ENCODE measurements around the gene HBP1.
"Not testable (repeated sequence)": the region's sequence is repeated elsewhere in the genome, so short reads cannot be mapped to it uniquely, and the experiment has no call there.

HBP1 gene, protein sequence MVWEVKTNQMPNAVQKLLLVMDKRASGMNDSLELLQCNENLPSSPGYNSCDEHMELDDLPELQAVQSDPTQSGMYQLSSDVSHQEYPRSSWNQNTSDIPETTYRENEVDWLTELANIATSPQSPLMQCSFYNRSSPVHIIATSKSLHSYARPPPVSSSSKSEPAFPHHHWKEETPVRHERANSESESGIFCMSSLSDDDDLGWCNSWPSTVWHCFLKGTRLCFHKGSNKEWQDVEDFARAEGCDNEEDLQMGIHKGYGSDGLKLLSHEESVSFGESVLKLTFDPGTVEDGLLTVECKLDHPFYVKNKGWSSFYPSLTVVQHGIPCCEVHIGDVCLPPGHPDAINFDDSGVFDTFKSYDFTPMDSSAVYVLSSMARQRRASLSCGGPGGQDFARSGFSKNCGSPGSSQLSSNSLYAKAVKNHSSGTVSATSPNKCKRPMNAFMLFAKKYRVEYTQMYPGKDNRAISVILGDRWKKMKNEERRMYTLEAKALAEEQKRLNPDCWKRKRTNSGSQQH

DNA sequence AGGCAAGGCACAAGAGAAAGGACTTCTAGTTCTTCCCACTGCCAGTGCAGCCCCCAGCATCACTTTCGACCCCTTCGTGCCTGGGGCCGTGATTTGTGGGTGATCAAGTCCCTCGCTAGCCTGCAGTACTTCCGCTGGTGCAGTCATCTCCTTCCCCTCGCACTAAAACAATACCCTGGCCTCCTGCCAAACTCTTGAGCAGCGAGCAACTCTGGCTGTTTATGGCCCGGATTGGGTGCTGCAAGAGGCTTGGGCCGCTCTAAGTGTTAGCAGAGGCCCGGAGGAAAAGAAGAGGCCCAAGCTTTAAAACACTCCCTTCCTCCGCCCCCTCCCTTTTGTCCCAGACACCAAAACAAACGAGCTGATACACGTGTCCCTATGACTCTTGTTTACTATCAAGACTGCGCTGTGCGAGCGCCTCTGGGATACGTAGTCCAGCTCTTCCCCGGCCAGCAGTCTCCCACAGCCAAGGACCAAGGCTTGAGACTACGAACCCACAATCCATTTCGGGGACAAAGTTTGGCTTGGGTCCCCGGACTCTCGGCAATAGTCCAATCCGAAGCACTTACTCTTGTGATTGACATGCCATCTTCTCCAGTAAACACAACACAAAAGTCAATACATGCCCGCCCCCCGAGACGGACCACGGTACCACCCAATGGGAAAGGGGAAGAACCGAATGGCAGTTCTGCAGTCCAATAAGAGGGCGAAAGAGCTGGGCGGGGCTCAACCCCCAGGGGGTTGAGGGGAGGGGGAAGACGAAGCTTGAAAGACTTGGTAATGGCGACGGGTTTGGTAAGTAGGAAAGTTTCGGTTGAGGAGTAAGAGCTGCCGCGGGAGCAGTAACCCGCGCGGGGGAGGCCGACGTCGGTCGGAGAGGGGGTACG, at the start of gene HBP1:
TSS of gene HBP1 (plus strand) at position 771 of the 887 bp plus-strand sequence. CDS start 10,891 bp downstream, outside the sequence.
- DNase-seq = peak; percentile 99

DNA sequence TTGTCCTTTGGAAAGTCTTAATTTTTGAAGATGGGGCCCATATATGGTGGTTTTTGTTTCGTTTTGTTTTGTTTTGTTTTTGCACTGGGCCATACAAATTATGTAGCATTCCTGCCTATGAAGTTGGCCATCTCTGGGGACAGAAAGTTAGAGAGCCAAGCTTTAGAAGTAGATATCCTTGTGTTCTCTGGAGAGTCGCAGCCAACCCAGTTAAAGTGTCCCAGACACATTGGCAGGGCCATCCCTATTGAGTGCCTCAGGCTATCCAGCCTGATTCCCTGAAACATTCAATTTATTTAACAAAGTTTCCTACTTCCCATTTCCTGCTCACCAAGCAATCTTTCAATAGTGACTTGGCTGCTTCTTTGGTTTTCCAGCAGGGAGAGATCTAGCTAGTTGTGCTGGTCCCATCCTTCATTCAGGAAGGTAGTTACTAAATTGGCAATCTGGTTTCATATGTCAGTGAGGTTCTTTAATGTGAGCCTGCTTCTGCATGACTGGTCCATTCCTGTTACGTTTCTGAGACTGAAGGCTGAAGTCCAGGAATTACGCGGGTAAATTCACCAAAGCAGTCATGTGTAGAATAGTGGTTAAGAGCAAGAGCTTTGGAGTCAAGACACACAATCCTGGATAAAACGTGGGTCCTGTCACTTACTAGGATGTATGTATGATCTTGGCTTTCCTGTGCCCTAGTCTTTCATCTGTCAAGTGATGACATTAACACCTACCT, 49.3 kb upstream of the HBP1 start:
- DNase-seq = no peak

DNA sequence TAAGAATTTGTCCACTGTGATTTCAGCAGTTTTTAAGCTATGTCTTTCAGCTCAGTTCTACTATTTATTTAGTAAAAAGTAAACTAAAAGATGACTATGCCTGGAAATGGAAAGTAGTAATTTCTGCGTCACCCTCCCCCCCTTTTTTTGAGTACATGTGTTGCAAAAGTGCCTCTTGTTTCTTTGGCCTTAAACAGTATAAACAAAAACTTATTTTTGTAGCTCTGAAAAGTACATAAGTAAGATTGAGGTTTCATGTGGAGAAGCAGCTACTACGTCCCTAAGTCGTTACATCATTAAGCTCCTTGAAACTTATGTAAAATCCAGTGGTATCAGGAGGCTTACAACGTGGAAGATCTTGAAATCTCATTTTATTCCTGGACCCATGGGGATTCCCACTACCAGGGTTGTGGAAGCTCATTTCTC, 46.3 kb upstream of the HBP1 start:
- no peak for DNase-seq

DNA sequence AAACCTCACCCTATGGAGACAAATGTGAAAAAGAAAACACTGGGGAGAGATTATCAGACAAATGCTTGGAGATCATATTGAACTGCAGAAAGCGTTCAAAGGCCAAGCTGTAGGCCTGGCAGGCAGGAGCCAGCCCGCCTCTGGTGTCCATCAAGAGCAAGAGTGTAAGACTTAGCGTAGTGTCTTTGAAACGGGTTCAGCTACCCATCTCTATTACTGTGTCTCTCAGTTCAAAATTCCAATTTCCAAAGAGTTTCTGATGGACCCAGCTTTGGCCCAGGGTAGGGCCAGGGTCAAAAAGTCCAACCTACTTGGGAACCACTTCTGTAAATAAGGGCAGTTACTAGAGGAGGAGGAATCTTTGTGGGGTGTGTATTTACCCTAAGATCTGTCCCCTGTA, 45.4 kb upstream of the HBP1 start:
- no peak for DNase-seq

DNA sequence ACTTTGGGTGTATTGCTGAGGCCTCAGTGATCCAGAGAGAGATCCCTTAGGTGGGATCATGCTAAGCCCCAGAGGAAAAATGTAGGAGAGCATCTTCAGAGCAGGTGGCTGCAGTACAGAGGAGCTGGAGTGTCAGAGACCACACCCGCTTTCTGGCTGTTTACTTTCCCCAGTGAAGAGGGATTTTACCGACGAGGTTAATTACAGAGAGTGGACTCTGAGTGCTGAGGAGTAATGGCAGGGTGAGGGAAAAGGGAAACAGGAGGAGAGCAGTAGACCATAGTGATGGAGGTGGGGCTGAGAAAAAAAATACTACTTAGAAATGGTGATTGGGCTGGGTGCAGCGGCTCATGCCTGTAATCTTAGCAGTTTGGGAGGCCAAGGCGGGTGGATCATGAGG, 43.3 kb upstream of the HBP1 start:
- DNase-seq = no peak

DNA sequence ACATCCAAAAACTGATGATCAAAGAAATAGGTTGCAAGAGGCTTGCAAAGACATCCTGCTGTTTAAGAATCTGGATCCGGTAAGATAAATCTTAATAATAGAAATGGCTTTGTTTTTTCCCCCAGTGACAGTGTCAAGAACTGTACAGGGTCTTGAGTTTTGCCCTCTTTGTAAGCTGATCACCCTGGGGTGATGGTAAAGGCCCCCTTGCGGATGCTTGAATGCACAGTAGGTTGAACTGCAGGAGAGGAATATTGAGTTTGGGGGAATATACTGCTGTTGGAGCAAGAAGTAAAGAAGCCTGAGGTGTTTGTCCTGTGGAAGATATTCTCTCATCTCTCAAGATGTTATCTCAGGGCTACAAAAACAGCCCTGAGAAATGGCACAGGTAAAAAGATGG, 40.6 kb upstream of the HBP1 start:
- DNase-seq = no peak

DNA sequence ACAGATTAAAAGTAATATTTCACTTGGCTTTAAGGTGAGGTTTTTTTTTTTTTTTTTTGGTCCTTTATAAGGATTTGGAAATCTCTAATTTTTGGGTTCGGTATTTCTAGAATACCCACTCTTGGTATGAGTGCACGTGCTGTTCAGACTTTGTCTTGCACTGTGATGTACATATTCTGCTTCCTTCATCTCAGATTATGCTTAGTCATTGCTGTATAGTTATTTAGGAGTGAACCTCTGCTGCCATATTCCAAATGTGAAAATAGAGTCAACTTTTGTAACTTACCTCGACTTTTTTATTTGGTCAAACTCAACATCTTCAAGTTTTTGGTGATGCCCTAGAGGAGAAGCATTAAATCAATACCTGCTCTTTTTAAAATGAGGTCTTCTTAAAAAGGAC, 40.1 kb upstream of the HBP1 start:
- DNase-seq = no peak

DNA sequence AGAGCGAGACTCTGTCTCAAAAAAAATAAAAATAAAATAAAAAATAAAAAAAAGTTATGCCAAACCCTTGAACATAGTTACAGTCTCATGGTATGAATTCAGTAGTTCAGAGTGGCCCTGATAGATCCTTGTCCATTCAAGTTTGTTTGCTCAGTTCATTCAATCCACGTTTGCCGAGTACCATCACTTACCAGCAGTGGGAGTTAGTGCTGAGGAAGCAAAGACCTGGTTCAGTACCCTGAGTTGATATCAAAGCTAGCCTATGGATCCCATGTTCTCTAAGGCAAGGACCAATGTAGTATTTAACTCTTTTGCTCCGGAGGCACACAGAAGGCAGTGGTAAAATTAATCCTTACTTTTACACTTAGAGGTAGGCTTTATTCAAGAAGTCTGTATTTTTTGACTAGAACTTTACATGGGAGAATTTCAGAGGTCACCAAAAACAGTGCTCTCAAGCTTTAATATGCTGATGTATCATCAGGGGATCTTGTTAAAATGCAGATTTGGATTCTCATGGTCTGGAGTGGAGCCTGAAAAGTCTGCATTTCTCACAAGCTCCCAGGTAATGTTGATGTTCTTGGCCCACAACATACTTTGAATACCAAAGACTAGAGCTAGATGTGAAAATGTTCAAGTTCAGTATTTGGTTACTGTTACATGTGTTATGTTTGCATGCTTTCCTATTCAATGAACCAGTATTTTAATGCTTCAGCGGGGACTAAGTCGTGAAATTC, 38.1 kb upstream of the HBP1 start:
- no peak for DNase-seq

DNA sequence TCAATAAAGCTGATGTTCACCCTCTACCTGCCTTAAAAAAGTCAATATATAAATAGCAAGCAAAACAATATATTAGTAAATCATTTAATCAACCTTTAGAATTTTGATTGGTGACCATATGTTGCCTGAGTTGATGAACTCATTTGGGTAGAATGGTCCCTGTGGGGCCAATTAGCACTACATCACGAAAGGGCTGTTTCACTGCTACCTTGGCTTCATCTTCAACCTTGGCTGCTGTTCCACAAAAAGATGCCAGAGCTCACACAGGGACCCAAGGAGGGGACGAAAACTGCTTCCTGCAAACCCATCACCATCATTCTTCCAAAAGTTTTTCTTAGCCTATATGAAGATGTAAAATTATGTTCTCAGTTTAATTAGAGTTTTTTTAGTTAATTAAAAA, 35.4 kb upstream of the HBP1 start:
- no peak for DNase-seq

DNA sequence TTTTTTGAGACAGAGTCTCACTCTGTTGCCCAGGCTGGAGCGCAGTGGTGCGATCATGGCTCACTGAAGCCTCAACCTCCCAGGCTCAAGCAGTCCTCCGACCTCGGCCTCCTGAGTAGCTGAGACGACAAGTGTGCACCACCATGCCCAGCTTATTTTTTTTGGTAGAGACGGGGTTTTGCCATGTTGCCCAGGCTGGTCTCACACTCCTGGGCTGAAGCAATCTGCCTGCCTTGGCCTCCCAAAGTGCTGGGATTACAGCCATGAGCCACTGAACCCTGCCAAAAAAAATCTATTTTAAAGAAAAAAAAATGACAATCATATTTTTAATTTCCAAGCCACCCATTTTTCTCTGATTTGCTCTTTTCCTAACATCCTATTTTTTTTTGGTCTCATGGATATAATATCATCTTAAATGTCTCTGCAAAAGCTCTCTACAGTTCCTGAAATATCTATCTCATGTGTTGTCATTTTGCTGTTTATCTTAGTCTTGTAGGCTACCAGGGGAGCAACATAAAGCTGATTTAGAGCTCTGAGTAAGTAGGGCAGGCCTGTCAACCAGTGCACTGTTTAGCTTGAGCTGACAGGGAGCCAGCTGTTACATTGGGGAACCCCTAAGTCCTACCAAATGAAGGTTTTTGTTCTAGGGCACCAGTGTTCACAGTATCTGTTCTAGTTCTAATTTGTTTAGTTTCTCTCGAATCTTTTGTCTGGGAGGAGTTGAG, 29.9 kb upstream of the HBP1 start:
- DNase-seq = no peak

DNA sequence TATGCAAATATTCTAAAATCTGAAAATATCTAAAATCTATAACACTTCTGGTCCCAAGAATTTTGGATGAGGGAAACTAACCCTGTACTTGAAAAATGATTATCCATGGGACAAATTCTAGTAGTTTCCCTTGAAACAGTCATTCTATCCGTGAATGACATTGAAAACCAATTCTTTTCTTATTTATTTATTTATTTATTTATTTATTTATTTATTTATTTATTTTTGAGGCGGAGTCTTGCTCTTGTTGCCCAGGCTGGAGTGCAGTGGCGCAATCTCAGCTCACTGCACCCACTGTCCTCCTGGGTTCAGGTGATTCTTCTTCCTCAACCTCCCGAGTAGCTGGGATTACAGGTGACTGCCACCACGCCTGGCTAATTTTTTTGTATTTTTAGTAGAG, 24.9 kb upstream of the HBP1 start:
- DNase-seq = not testable (repeated sequence)

DNA sequence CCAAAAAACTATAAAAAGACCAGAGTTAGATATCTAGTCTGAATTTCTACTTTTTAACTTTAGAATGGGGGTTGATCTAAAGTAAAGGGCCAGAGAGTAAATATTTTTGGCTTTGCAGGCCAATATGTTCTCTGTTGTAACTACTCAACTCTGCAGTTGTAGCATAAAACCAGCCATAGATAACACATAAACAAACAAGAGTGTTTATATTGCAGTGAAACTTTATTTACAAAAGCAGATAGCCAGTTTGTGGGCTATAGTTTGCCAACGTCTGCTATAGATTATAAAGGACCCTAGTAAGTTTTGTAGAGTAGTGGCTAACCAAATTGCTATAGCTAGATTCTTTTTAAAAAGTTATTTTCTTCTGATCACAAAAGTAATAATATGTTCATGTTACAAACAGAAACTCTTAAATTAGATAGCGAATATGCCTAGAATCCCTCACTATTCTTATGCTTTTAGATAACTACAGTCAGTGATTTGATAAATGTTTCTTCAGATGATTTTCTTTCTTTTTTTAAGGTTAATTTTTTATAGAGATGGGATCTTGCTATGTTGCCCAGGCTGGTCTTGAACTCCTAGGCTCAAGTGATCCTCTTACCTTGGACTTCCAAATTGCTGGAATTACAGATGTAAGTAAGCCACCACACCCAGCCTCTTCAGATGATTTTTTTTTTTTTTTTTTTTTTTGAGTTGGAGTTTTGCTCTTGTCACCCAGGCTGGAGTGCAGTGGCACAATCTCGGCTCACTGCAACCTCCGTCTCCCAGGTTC, 23.6 kb upstream of the HBP1 start:
- DNase-seq = no peak

DNA sequence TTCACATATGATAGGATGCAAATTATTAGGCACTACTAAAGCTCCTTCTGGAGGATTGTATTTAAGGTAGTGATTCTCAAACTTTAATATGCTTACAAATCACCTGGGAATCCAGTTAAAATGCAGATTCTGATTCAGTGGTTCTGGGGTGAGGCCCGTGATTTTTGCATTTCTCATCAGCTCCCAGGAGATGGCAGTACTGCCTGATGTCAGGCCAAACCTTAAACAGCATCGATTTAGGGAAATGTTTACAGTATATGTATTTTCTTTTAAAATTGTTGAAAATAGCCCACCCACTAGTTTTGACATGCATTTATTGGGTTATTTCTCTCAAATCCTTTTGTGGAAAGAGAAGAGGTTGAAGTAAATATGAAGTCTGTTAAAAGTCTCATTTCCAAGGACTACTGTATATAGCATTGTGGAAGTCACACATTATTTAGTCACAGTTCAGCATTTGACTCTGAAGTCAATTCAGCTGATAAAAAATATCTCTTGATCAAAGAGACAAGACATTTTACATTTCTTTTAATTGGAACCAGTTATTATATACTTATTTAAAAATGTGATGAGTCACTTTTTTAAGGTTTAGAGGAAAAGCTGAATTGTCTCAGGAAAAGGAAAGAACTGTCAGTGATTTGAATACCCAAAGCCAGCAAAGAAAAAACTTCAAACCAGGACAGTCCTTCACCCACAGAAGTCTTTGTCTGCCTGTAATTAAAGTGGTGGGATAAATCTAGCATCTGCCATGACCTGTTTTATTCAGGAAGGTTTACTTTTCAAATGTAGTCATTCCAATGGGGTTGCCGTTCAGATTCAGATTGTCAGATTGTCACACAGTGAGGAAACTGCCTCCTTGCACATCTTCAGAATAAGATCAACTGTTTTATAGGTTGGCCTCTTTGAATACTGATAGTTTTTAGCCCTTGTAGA, 21.1 kb upstream of the HBP1 start:
- DNase-seq = peak; percentile 5

DNA sequence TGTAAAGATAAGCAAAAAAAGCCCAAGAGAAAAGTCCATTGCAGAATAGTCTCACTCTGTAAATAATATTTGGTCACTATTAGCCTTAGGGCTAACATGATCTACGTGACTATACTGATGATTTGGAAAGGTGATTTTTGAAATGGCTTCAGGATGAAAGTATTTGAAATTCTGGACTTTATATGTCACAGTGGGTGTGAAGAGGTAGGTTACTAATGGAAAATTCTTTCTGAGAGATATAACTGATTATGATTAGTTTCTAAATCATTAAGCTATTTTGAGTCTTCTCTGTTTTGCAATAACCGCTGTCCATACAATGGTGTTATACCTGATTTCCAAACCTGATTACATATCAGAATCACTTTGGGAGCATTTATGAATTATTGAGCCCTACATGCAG, 20.1 kb upstream of the HBP1 start:
- no peak for DNase-seq

DNA sequence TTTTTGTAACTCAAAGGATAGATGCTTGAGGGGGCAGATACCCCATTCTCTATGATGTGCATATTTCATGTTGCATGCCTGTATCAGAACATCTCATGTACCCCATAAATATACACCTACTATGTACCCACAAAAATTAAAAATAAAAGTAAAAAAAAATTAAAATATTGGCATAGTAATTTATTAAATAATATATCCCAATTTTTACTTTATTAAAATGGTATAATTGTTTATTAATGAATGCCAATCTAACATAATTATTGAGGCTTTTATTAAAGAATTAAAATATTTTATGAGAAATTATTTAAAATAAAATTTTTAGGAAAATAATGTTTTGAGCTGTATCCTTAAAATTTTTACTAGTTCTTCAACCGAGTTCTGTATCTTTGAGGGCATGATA, 18.9 kb upstream of the HBP1 start:
- DNase-seq = no peak

DNA sequence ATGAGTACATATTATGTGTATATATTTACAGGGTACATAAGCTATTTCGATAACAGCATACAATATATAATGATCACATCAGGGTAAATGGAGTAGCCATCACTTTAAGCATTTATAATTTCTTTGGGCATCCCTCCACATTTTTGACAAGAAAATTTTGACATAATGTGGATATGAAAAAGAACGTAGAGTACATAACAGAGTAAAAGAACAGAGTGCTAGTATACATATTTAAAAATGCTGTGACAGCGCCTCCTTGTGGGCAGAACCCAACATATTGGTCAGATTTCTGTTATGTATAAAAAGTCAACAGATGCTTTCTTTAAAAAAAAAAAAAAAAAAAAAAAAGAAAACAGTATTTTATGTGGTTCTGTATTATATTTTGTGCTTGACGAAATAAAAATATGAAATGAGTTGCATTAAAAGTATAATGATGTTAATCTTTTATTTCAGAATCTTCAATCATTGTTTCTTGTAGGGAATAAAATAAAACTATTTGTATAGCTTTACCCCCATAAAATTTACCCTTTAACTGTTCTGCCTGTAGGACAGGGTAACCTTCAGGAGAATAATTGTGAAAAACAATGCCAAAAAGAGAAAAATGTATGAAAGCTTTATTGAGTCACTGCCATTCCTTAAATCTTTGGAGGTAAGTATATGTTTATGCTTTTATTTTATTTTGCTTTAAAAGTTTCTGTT, 18.3 kb upstream of the HBP1 start:
- DNase-seq = peak; percentile 17

DNA sequence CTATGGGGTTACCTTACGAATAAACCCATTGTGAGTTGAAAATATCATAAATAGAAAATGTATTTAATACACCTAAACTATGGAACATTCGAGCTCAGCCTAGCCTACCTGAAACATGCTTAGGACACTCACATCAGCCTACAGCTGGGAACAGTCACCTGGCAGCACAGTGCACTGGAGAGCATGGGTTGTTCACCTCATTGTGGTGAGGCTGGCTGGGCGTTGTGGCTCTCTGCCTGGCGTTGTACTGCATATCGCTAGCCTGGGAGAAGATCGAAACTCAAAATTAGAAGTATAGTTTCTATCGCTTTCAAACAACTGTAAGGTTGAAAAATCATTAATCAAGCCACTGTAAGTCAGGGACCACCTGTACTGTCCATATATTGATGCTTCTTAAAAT, 17.3 kb upstream of the HBP1 start:
- DNase-seq = no peak

DNA sequence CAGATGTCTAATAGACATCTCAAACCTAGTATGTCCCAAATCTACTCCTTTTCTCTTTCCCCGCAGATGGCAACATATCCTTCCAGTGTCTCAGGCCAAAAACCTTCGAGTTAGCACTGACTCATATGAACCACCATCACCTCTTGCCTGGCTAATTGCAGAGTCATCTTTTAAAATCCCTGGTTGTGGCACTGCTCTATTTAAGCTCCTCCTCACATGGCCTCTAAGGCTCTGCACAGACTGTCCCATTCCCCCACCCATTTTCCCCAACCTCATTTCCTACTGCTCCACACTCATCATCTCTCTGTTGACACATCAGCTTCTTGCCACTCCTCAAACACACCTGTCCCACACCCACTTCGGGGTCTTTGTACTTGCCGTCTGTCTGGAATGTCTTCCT, 16.8 kb upstream of the HBP1 start:
- DNase-seq = no peak

DNA sequence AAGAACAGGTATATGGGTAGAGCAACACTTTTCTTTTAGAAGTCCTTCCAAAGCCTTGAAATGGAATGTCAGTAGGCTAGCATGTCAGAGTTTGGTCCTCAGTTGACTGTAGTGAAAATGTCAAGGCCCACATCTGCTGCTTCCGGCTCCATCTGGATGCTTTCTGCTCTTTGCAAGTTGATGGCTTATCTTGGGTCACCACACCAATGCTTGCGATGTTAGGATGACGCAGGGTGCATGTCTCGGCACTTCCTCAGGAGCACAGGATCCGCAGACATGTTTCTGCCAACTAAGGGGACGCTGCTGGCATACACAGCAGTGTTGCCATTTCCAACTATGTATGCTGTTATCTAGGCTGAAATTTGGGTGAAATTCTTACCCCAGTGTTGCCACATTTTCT, 14.0 kb upstream of the HBP1 start:
- no peak for DNase-seq

Measured in GDM1 (cell line).